ENCODE results near the gene ZFP36. TPM values are rescaled to one million over a fixed set of nuclear protein-coding genes. Genes with fewer than 3 reads are reported as not detected.
A peak's percentile ranks its signal among the peaks of the same experiment; 100 is the strongest.

The ZFP36 gene
- total RNA-seq, 3 donors from 2014 or later (not counting 1 experiment from before 2014, with no cell fraction given): 1,232 to 2,074 (median 1,769) TPM

DNA sequence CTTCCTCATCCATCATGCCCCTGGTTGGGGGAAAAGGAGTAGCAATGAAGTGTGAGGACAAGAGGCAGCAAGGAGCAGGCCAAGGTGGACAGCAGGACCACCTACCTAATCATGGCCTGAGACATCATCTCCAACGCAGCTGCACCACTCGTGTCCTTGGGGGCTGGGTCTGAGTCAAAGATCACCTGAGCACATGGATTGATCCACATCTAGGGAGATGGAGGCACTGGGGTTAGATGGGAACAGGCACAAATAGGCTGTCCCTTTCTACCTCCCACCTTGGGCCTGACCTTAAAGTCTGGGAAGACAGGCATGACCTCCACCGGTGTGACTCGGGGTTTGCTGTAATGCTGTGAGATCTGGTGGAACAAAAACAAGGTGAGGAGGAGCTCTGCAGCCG is 18.0 kb upstream of the ZFP36 start:
- ATAC-seq (no peak), DNase-seq (no peak)
- intact Hi-C loops (cut with micrococcal nuclease): no loop called here
- no peaks in the 10 kb centered on the region for H3K36me3 Mint-ChIP-seq
- TF ChIP-seq, protein P1, sequence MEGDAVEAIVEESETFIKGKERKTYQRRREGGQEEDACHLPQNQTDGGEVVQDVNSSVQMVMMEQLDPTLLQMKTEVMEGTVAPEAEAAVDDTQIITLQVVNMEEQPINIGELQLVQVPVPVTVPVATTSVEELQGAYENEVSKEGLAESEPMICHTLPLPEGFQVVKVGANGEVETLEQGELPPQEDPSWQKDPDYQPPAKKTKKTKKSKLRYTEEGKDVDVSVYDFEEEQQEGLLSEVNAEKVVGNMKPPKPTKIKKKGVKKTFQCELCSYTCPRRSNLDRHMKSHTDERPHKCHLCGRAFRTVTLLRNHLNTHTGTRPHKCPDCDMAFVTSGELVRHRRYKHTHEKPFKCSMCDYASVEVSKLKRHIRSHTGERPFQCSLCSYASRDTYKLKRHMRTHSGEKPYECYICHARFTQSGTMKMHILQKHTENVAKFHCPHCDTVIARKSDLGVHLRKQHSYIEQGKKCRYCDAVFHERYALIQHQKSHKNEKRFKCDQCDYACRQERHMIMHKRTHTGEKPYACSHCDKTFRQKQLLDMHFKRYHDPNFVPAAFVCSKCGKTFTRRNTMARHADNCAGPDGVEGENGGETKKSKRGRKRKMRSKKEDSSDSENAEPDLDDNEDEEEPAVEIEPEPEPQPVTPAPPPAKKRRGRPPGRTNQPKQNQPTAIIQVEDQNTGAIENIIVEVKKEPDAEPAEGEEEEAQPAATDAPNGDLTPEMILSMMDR (IDR thresholded peaks at IDR 0.05): no peak
- H3K9me3 Mint-ChIP-seq: no peaks in the 10 kb centered on the region
- 94% methylated on average over 5 of the region's 5 CpGs for WGBS (ENCODE audit: insufficient coverage)
- no peak overlapping the region for H3K27ac ChIP-seq (ENCODE audit: low read length)
- peaks cover 53% of the 10 kb centered on the region for H3K36me3 ChIP-seq (ENCODE audit: control insufficient read depth, insufficient read depth, low read length)
- H3K27me3 ChIP-seq (ENCODE audit: control insufficient read depth, insufficient read depth, low read length): no peaks in the 10 kb centered on the region
- H3K4me1 Mint-ChIP-seq: peaks cover 16 to 37% of the 10 kb centered on the region in 2 donors
- H3K27me3 Mint-ChIP-seq (ENCODE audit: low read depth in 2 of 2): no peaks in the 10 kb centered on the region
- H3K9me3 ChIP-seq (ENCODE audit: control insufficient read depth, insufficient read depth, low read length): no peaks in the 10 kb centered on the region
- H3K4me3 ChIP-seq (ENCODE audit: low read length): no peak overlapping the region
- no peak overlapping the region for H3K4me3 Mint-ChIP-seq
- peaks cover 25% of the 10 kb centered on the region for H3K4me1 ChIP-seq (ENCODE audit: control insufficient read depth, insufficient read depth, low read length)
- peak overlapping the region; percentile 39 to 91 for H3K27ac Mint-ChIP-seq

DNA sequence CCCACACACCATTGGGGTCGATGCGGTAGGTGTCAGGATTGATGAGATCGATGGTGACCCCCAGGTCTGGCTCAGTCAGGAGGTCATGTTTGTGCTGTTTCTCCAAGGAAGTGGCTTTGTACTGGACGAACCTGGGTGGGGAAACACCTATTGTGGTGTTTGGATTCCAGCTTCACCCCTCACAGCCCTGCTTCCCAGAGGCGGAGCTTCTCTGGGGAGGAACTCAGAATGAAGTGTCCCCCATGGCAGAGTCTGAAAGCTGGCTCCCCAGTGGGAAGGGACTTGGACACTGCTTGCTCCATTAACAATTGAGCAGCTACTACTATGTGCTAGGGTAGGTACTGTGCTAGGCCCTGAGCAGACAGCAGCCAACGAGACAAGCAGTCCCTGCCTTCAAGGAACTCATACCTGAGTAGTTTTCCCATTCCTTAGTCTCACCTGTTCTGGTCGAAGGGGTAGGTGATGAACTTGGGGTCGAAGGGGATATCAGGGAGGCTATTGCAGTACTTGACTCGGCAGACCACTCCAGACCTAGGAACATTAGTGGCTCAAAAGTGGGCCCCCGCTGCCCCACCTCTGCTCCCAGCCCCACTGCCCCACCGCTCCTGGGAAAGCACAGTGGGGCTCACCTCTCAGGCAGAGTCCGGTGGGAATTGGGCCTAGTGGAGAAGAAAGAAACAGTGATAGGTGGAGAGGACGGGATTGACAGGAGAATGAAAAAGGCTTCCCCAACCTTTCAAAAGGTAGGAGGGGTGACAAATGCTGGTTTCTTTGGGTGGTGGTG is 16.8 kb upstream of the ZFP36 start:
- Mint-ChIP-seq H3K4me1 (peaks cover 16 to 37% of the 10 kb centered on the region in 2 donors), H3K27ac (peak overlapping the region; percentile 91 to 98), H3K4me3 (peak overlapping the region; percentile 97), H3K9me3 (no peaks in the 10 kb centered on the region), H3K27me3 (ENCODE audit: low read depth in 2 of 2) (no peaks in the 10 kb centered on the region), H3K36me3 (no peaks in the 10 kb centered on the region)
- no peaks in the 10 kb centered on the region for H3K9me3 ChIP-seq (ENCODE audit: control insufficient read depth, insufficient read depth, low read length)
- H3K36me3 ChIP-seq (ENCODE audit: control insufficient read depth, insufficient read depth, low read length): peaks cover 51% of the 10 kb centered on the region
- DNase-seq (no peak), ATAC-seq (no peak)
- H3K27me3 ChIP-seq (ENCODE audit: control insufficient read depth, insufficient read depth, low read length): no peaks in the 10 kb centered on the region
- peaks cover 25% of the 10 kb centered on the region for H3K4me1 ChIP-seq (ENCODE audit: control insufficient read depth, insufficient read depth, low read length)
- H3K27ac ChIP-seq (ENCODE audit: low read length): peak overlapping the region; percentile 98
- TF ChIP-seq, protein P1 (IDR thresholded peaks at IDR 0.05): no peak
- WGBS (ENCODE audit: insufficient coverage): 85% methylated on average over 11 of the region's 13 CpGs
- intact Hi-C loops (cut with micrococcal nuclease): loop anchor here (2.0 kb wide), 3 partner anchors 47 to 55 kb away; partner anchors contain the start of genes SAMD4B and SUPT5H
- peak overlapping the region; percentile 92 for H3K4me3 ChIP-seq (ENCODE audit: low read length)

DNA sequence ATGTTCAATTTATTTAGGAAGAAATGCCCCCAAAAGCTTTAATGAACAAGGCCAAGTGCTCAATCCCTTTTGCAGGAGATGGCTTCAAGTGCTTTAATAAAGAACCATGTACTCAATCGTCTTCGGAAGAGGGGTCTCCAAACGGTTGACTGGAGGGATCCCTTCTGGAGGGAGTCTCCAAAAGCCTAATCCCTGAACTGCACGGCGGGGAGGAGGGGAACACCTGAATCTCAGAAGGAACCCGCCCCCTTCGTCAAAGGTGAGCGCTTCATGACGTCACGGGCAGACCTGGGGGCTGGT is 16.2 kb upstream of the ZFP36 start:
- H3K9me3 Mint-ChIP-seq: no peaks in the 10 kb centered on the region
- peak overlapping the region; percentile 98 for H3K27ac ChIP-seq (ENCODE audit: low read length)
- intact Hi-C loops (cut with micrococcal nuclease): loop anchor here (2.0 kb wide), 3 partner anchors 46 to 54 kb away; partner anchors contain the start of genes SAMD4B and SUPT5H
- H3K4me1 Mint-ChIP-seq: peaks cover 16 to 32% of the 10 kb centered on the region in 2 donors
- H3K4me3 ChIP-seq (ENCODE audit: low read length): peak overlapping the region; percentile 92
- H3K36me3 ChIP-seq (ENCODE audit: control insufficient read depth, insufficient read depth, low read length): peaks cover 54% of the 10 kb centered on the region
- H3K27me3 ChIP-seq (ENCODE audit: control insufficient read depth, insufficient read depth, low read length): no peaks in the 10 kb centered on the region
- no peaks in the 10 kb centered on the region for H3K9me3 ChIP-seq (ENCODE audit: control insufficient read depth, insufficient read depth, low read length)
- peak in 1 of 2 donors; percentile 93 for DNase-seq
- peaks cover 25% of the 10 kb centered on the region for H3K4me1 ChIP-seq (ENCODE audit: control insufficient read depth, insufficient read depth, low read length)
- ATAC-seq: no peak
- WGBS (ENCODE audit: insufficient coverage): under 1% methylated on average over 10 of the region's 10 CpGs
- no peaks in the 10 kb centered on the region for H3K27me3 Mint-ChIP-seq (ENCODE audit: low read depth in 2 of 2)
- H3K27ac Mint-ChIP-seq: peak overlapping the region; percentile 91 to 98
- TF ChIP-seq, protein P1 (IDR thresholded peaks at IDR 0.05): no peak
- H3K4me3 Mint-ChIP-seq: peak overlapping the region; percentile 97
- no peaks in the 10 kb centered on the region for H3K36me3 Mint-ChIP-seq
